Camera-type eye (tissue), 1 donor: ENCODE results near the gene TRAF1. TPM values are rescaled to one million over a fixed set of nuclear protein-coding genes. Genes with fewer than 3 reads are reported as not detected.

ENCODE experiments used
- total RNA-seq: library from RNA; depleted of rRNA; stranded (reverse); fragments of >200 nt; gene quantifications from one replicate; pipeline ENCODE4 v1.2.3, GENCODE V29; 2014

TRAF1 gene, protein sequence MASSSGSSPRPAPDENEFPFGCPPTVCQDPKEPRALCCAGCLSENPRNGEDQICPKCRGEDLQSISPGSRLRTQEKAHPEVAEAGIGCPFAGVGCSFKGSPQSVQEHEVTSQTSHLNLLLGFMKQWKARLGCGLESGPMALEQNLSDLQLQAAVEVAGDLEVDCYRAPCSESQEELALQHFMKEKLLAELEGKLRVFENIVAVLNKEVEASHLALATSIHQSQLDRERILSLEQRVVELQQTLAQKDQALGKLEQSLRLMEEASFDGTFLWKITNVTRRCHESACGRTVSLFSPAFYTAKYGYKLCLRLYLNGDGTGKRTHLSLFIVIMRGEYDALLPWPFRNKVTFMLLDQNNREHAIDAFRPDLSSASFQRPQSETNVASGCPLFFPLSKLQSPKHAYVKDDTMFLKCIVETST
- 6.2 TPM for total RNA-seq

DNA sequence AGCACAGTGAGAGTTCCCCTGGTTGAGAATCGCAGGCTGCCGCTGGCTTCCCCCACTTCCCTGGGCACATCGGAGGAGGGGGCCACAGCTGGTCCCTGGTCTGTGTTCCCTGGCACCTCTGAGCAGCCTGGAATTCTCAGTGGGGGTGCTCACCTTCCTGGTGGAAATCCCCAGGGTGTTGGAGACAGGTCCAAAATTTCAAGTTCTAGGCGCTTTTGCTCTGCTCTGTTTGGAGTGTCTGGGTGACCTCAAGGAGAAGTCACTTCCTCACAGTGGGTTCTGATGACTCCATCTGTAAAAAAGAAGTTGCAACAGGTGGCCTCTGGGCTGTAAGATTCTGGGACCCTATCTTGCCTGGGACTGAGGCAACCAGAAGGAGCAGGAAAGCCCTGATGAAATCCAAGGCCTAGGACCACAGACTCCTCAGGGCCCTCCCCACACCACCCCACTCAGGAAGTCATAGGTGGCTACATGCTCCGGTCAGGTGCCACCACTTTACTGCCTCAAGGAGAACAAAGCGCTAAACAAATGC lies at the start of gene TRAF1:
TSS of gene TRAF1 (minus strand) at position 400 of the 532 bp plus-strand sequence. CDS start 721 bp downstream, outside the sequence.

DNA sequence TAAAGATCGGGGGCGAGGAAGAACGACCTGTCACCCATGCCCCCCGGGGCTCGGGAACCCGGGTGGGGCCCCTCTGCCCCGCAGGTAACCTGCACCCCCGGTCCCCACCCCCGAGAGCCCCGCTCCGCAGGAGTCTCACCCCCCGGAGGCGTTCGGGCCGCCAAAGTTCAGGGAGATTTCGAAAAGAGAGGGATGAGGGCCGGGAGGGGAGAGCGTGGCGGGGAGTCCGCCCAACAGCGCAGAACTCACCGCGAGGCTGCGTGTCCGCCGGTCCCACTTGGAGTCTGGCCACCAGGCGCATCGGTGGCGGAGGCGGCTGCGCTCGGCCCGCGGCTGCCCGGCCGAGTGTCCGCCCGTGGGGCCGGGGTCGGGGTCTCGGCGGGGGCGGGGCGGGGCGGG lies 49.8 kb downstream of the TRAF1 start, which contains the start of gene PHF19:
TSS of gene PHF19 (minus strand) at position 347 of the 399 bp plus-strand sequence. CDS start 2,447 bp downstream, outside the sequence.

Other genes with a start within 250 kb of the TRAF1 start
- gene MEGF9, start 212.3 kb downstream of the TRAF1 start, total RNA-seq: 64.2 TPM
- gene FBXW2, start 133.4 kb downstream of the TRAF1 start, total RNA-seq: 63.0 TPM
- gene PSMD5, start 83.9 kb downstream of the TRAF1 start, total RNA-seq: 36.7 TPM
- gene PHF19, start 49.6 kb downstream of the TRAF1 start, total RNA-seq: 34.6 TPM
- 10.0 TPM for gene C5, start 123.5 kb upstream of the TRAF1 start, total RNA-seq
- 38.8 TPM for gene CNTRL, start 148.2 kb upstream of the TRAF1 start, total RNA-seq